Measurements from ENCODE around the gene KCNH8.

The KCNH8 gene

GRCh38 chr3:19539518-19540392 is 391.4 kb downstream of the KCNH8 start:
- no peak for DNase-seq (ENCODE audit: extremely low spot score)
- ChIA-PET CTCF (no interaction called here), POLR2A (no interaction called here)
- TF ChIP-seq ARNT (IDR thresholded peaks at IDR 0.05) (no peak), SP1 (IDR thresholded peaks at IDR 0.05) (no peak), ELF4 (IDR thresholded peaks at IDR 0.05) (no peak), HDGF (IDR thresholded peaks at IDR 0.05; ENCODE audit: borderline replicate concordance) (no peak), ZNF384 (IDR thresholded peaks at IDR 0.05) (no peak), BHLHE40 (IDR thresholded peaks at IDR 0.05; ENCODE audit: borderline replicate concordance) (no peak), L3MBTL2 (conservative IDR thresholded peaks at IDR 0.05) (no peak), FOXA1 (IDR thresholded peaks at IDR 0.05) (no peak), SUZ12 (IDR thresholded peaks at IDR 0.05) (no peak), FOXM1 (IDR thresholded peaks at IDR 0.05; ENCODE audit: borderline replicate concordance) (no peak), NFRKB (IDR thresholded peaks at IDR 0.05) (no peak), LEF1 (IDR thresholded peaks at IDR 0.05; ENCODE audit: borderline replicate concordance) (no peak), FOXK2 (IDR thresholded peaks at IDR 0.05) (no peak), CTBP1 (IDR thresholded peaks at IDR 0.05; ENCODE audit: borderline replicate concordance) (no peak), TARDBP (IDR thresholded peaks at IDR 0.05) (no peak)
- TF ChIP-seq, protein P1, sequence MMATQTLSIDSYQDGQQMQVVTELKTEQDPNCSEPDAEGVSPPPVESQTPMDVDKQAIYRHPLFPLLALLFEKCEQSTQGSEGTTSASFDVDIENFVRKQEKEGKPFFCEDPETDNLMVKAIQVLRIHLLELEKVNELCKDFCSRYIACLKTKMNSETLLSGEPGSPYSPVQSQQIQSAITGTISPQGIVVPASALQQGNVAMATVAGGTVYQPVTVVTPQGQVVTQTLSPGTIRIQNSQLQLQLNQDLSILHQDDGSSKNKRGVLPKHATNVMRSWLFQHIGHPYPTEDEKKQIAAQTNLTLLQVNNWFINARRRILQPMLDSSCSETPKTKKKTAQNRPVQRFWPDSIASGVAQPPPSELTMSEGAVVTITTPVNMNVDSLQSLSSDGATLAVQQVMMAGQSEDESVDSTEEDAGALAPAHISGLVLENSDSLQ (IDR thresholded peaks at IDR 0.05) = no peak

DNA sequence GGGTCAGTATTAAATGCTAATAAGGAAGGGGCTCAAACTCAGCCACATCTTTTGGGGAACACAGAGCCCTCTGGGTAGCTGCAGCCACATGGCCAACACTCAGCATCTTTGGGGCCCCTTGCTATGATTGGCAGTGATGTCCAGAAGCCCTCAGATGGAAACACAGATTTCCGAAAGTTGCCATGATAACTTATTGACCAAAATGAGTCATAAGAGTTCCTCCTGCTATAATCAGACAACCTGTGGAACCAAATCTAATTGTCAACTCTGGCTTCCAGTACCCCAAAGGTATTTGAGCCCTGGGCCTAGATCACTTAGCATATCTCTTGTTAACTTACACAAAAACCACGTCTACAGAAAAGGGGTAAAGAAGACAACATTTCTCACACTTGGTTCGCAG is 392.2 kb downstream of the KCNH8 start:
- TF ChIP-seq FOXM1 (IDR thresholded peaks at IDR 0.05; ENCODE audit: borderline replicate concordance) = no peak
- CTCF ChIA-PET = no interaction called here
- POLR2A ChIA-PET = no interaction called here
- no peak for DNase-seq (ENCODE audit: extremely low spot score)

- no peak for TF ChIP-seq SUZ12 (IDR thresholded peaks at IDR 0.05)
- no peak for TF ChIP-seq LEF1 (IDR thresholded peaks at IDR 0.05; ENCODE audit: borderline replicate concordance)
- TF ChIP-seq ZNF384 (IDR thresholded peaks at IDR 0.05) = no peak
- TF ChIP-seq, protein P1 (IDR thresholded peaks at IDR 0.05) = no peak
- no peak for TF ChIP-seq HDGF (IDR thresholded peaks at IDR 0.05; ENCODE audit: borderline replicate concordance)
- CTCF ChIA-PET = no interaction called here
- POLR2A ChIA-PET = no interaction called here
- no peak for DNase-seq (ENCODE audit: extremely low spot score)
These were observed 393.0 kb downstream of the KCNH8 start for GRCh38 chr3:19541284-19541683.

GRCh38 chr3:19543212-19543841 is 395.0 kb downstream of the KCNH8 start:
- CTCF ChIA-PET = interaction anchor here (0.6 kb wide), 1 partner anchor 194 kb away, joined by 3 read pairs; no protein-coding TSS in a partner anchor
- POLR2A ChIA-PET = no interaction called here
- DNase-seq (ENCODE audit: extremely low spot score) = peak; percentile 14
- TF ChIP-seq TARDBP (IDR thresholded peaks at IDR 0.05) = no peak
- TF ChIP-seq SUZ12 (IDR thresholded peaks at IDR 0.05) = no peak
- no peak for TF ChIP-seq ELF4 (IDR thresholded peaks at IDR 0.05)
- TF ChIP-seq LEF1 (IDR thresholded peaks at IDR 0.05; ENCODE audit: borderline replicate concordance) = no peak
- TF ChIP-seq FOXM1 (IDR thresholded peaks at IDR 0.05; ENCODE audit: borderline replicate concordance) = no peak
- no peak for TF ChIP-seq SP1 (IDR thresholded peaks at IDR 0.05)
- no peak for TF ChIP-seq FOXK2 (IDR thresholded peaks at IDR 0.05)
- TF ChIP-seq, protein P1 (IDR thresholded peaks at IDR 0.05) = no peak
- no peak for TF ChIP-seq L3MBTL2 (conservative IDR thresholded peaks at IDR 0.05)
- TF ChIP-seq ZNF384 (IDR thresholded peaks at IDR 0.05) = no peak
- TF ChIP-seq NFRKB (IDR thresholded peaks at IDR 0.05) = no peak
- TF ChIP-seq CTBP1 (IDR thresholded peaks at IDR 0.05; ENCODE audit: borderline replicate concordance) = no peak
- no peak for TF ChIP-seq ARNT (IDR thresholded peaks at IDR 0.05)
- TF ChIP-seq HDGF (IDR thresholded peaks at IDR 0.05; ENCODE audit: borderline replicate concordance) = no peak
- TF ChIP-seq FOXA1 (IDR thresholded peaks at IDR 0.05) = no peak
- TF ChIP-seq BHLHE40 (IDR thresholded peaks at IDR 0.05; ENCODE audit: borderline replicate concordance) = no peak

GRCh38 chr3:19547665-19548464 is 399.6 kb downstream of the KCNH8 start:
- POLR2A ChIA-PET = no interaction called here
- no peak for DNase-seq (ENCODE audit: extremely low spot score)
- TF ChIP-seq L3MBTL2 (conservative IDR thresholded peaks at IDR 0.05) = no peak
- no peak for TF ChIP-seq LEF1 (IDR thresholded peaks at IDR 0.05; ENCODE audit: borderline replicate concordance)
- TF ChIP-seq ELF4 (IDR thresholded peaks at IDR 0.05) = no peak
- no peak for TF ChIP-seq NFRKB (IDR thresholded peaks at IDR 0.05)
- no peak for TF ChIP-seq BHLHE40 (IDR thresholded peaks at IDR 0.05; ENCODE audit: borderline replicate concordance)
- TF ChIP-seq CTBP1 (IDR thresholded peaks at IDR 0.05; ENCODE audit: borderline replicate concordance) = no peak
- TF ChIP-seq, protein P1 (IDR thresholded peaks at IDR 0.05) = no peak
- TF ChIP-seq TARDBP (IDR thresholded peaks at IDR 0.05) = no peak
- TF ChIP-seq HDGF (IDR thresholded peaks at IDR 0.05; ENCODE audit: borderline replicate concordance) = no peak
- no peak for TF ChIP-seq FOXM1 (IDR thresholded peaks at IDR 0.05; ENCODE audit: borderline replicate concordance)
- no peak for TF ChIP-seq ARNT (IDR thresholded peaks at IDR 0.05)
- TF ChIP-seq SP1 (IDR thresholded peaks at IDR 0.05) = no peak
- no peak for TF ChIP-seq FOXK2 (IDR thresholded peaks at IDR 0.05)
- TF ChIP-seq SUZ12 (IDR thresholded peaks at IDR 0.05) = no peak
- no peak for TF ChIP-seq FOXA1 (IDR thresholded peaks at IDR 0.05)
- no peak for TF ChIP-seq ZNF384 (IDR thresholded peaks at IDR 0.05)
- CTCF ChIA-PET = no interaction called here
